Measurements from ENCODE around the gene PAK4.
"Not testable (repeated sequence)": the region's sequence is repeated elsewhere in the genome, so short reads cannot be mapped to it uniquely, and the experiment has no call there.

Gene PAK4

DNA sequence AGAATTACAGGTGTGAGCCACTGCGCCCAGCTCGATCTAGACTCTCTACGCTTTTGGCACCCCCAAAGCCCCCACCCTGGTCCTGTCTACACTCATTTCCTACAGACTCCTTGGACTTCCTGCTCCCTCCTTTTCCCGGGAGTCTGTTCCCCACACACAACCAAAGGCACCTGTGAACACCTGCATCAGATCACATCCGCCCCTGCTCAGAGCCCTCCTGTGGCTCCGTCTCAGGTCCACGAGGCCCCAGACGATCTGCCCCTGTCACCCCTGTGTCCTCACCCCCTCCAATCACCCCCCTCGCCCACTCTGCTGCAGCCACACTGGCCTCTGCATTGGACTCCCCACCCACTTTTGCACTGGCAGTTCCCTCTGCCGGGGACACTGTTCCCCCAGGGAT lies 12.4 kb upstream of the PAK4 start:
- Mint-ChIP-seq H3K4me3 (no peak overlapping the region), H3K27me3 (ENCODE audit: low read depth) (peaks cover 10% of the 10 kb centered on the region), H3K9me3 (no peaks in the 10 kb centered on the region), H3K4me1 (peaks cover 11% of the 10 kb centered on the region), H3K36me3 (ENCODE audit: low read depth) (no peaks in the 10 kb centered on the region), H3K27ac (no peak overlapping the region)
- no peak for TF ChIP-seq CTCF (IDR thresholded peaks at IDR 0.05; ENCODE audit: unreplicated experiment in 3 of 3)

DNA sequence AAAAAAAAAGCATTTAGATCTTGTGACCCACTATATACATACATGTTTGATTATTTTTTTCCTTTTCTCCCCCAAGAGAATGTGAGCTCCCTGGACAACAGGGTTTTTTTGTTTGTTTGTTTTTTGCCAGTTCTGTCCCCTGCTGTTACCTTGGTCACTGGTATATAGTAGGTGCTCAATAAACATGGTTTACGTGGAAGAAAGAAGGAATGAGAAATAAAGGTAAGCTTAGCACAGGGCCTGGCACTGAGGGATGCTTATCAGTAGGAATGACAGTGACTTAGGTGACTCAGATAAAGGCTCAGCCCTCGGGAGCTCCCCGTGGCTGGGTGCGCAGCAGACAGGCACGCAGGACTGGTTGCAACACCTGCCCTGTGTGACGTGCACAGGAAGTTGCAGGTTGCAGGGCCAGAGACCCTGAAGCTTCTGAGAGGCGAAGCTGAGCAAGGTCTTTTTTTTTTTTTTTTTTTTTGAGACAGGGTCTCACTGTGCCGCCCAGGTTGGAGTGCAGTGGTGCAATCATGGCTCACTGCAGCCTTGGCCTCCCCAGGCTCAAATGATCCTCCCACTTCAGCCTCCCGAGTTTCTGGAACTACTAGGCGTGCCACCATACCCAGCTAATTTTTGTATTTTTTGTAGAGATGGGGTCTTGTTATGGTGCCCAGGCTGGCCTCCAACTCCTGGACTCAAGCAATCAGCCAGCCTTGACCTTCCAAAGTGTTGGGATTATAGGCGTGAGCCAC lies 10.3 kb upstream of the PAK4 start:
- no peak overlapping the region for H3K27ac Mint-ChIP-seq
- H3K36me3 Mint-ChIP-seq (ENCODE audit: low read depth) = no peaks in the 10 kb centered on the region
- H3K27me3 Mint-ChIP-seq (ENCODE audit: low read depth) = peaks cover 6% of the 10 kb centered on the region
- no peaks in the 10 kb centered on the region for H3K9me3 Mint-ChIP-seq
- H3K4me3 Mint-ChIP-seq = no peak overlapping the region
- TF ChIP-seq CTCF (IDR thresholded peaks at IDR 0.05; ENCODE audit: unreplicated experiment in 3 of 3) = no peak
- H3K4me1 Mint-ChIP-seq = peaks cover 11% of the 10 kb centered on the region

GRCh38 chr19:39117023-39117422 lies 8.6 kb upstream of the PAK4 start:
- not testable (repeated sequence) for H3K36me3 Mint-ChIP-seq (ENCODE audit: low read depth); H3K27ac Mint-ChIP-seq; H3K27me3 Mint-ChIP-seq (ENCODE audit: low read depth); H3K4me3 Mint-ChIP-seq; H3K4me1 Mint-ChIP-seq; H3K9me3 Mint-ChIP-seq

GRCh38 chr19:39119830-39120229 lies 5.8 kb upstream of the PAK4 start:
- H3K4me3 Mint-ChIP-seq = no peak overlapping the region
- H3K36me3 Mint-ChIP-seq (ENCODE audit: low read depth) = no peaks in the 10 kb centered on the region
- peaks cover 6% of the 10 kb centered on the region for H3K4me1 Mint-ChIP-seq
- no peak overlapping the region for H3K27ac Mint-ChIP-seq
- H3K9me3 Mint-ChIP-seq = no peaks in the 10 kb centered on the region
- peaks cover 7% of the 10 kb centered on the region for H3K27me3 Mint-ChIP-seq (ENCODE audit: low read depth)
- TF ChIP-seq CTCF (IDR thresholded peaks at IDR 0.05; ENCODE audit: unreplicated experiment in 3 of 3) = no peak

- peak overlapping the region in 2 of 3 experiments; percentile 53 to 65 for H3K4me3 Mint-ChIP-seq
- H3K27ac Mint-ChIP-seq = no peak overlapping the region
- H3K36me3 Mint-ChIP-seq (ENCODE audit: low read depth) = no peaks in the 10 kb centered on the region
- peaks cover 32% of the 10 kb centered on the region for H3K4me1 Mint-ChIP-seq
- TF ChIP-seq CTCF (IDR thresholded peaks at IDR 0.05; ENCODE audit: unreplicated experiment in 3 of 3) = no peak
- no peaks in the 10 kb centered on the region for H3K9me3 Mint-ChIP-seq
- peaks cover 7% of the 10 kb centered on the region for H3K27me3 Mint-ChIP-seq (ENCODE audit: low read depth)
Measured at GRCh38 chr19:39122934-39123731, 2.5 kb upstream of the PAK4 start.

- Mint-ChIP-seq H3K4me3 (peak overlapping the region; percentile 73 to 80 (median 77)), H3K27me3 (ENCODE audit: low read depth) (peaks cover 7% of the 10 kb centered on the region), H3K4me1 (peaks cover 41% of the 10 kb centered on the region), H3K9me3 (no peaks in the 10 kb centered on the region), H3K27ac (peak overlapping the region; percentile 16 to 49 (median 44)), H3K36me3 (ENCODE audit: low read depth) (no peaks in the 10 kb centered on the region)
- TF ChIP-seq CTCF (IDR thresholded peaks at IDR 0.05; ENCODE audit: unreplicated experiment in 3 of 3) = no peak
Measured at GRCh38 chr19:39124136-39124764, 1.3 kb upstream of the PAK4 start.

Data from nephron (organoid).